Tibial artery (tissue), 4 donors: ENCODE data around the gene SULT1C4.

Experiments used
- DNase-seq, 2 donors: peaks; one replicate each; pipeline ENCODE4 v3.0.0-alpha.2; 2019
- H3K27ac ChIP-seq, 2 donors: fragments of 200-600 bp; sonication (generic) in 1 of 2; 1 replicate in 1 of 2; 2 replicates in 1 of 2; pipeline ENCODE4 v1.5.1; 2018 to 2019; ENCODE audit warnings: mild to moderate bottlenecking in 1 of 2
- H3K27me3 ChIP-seq, 2 donors: fragments of 200-600 bp; sonication (generic) in 1 of 2; one replicate each; pipeline versions ENCODE4 v1.5.1 to v1.6.0; 2016 to 2019
- H3K36me3 ChIP-seq, 3 donors: fragments of 200-600 bp; sonication (generic) in 2 of 3; one replicate each; pipeline ENCODE4 v1.5.1; 2016 to 2019; ENCODE audit warnings: mild to moderate bottlenecking in 2 of 3
- H3K4me1 ChIP-seq, 4 donors: fragments of 200-600 bp; sonication (generic) in 2 of 4; 1 replicate in 3 of 4; 2 replicates in 1 of 4; pipeline ENCODE4 v1.5.1; 2016 to 2019
- H3K4me3 ChIP-seq, 2 donors: fragments of 200-600 bp; sonication (generic) in 1 of 2; 1 replicate in 1 of 2; 2 replicates in 1 of 2; pipeline ENCODE4 v1.5.1; 2018 to 2019; ENCODE audit warnings: mild to moderate bottlenecking in 2 of 2
- H3K9me3 ChIP-seq, 3 donors: fragments of 200-600 bp; sonication (generic) in 1 of 3; one replicate each; pipeline ENCODE4 v1.5.1; 2016 to 2019
- intact Hi-C: fragments of 100-400 bp; cut with DNase I; formaldehyde crosslinking; loops from one replicate; pipeline ENCODE4 v1.15.0; 2023; ENCODE audit warnings: low total_unique reads
- TF ChIP-seq, protein P1 (sequence below), 2 experiments: fragments of 200-600 bp in 1 of 2; fragments of 450-650 bp in 1 of 2; IDR thresholded peaks; one replicate each; pipeline ENCODE4 v1.5.1; 2017 to 2019; ENCODE audit warnings: antibody characterized with exemption in 2 of 2, mild to moderate bottlenecking in 1 of 2, moderate library complexity in 1 of 2

The SULT1C4 gene

DNA sequence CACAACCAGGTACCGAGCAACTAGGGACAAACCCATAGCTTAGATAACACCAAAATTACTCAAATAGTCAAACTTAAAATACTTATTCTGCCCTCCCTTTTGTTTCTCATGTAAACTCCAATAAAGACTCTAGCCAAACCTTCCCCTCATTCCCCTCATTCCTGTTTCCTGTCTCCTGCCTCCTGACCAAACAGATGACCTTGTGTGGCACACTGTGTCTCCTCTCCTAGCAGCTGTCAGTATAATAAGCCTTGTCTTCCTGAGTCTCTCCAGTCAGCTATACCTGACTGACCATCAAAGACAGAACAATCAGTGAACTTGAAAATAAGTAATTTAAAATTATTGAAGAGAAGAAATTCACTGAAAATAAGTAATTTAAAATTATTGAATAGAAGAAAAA, 14.3 kb downstream of the SULT1C4 start:
- Histone ChIP-seq H3K36me3 (no peaks in the 10 kb centered on the region), H3K27me3 (no peaks in the 10 kb centered on the region), H3K4me3 (no peak overlapping the region), H3K27ac (no peak overlapping the region), H3K9me3 (peaks cover 0 to 14% (median 0%) of the 10 kb centered on the region in 3 donors), H3K4me1 (no peaks in the 10 kb centered on the region)
- no peak for DNase-seq
- intact Hi-C loops, result no loop called here
- TF ChIP-seq, protein P1, sequence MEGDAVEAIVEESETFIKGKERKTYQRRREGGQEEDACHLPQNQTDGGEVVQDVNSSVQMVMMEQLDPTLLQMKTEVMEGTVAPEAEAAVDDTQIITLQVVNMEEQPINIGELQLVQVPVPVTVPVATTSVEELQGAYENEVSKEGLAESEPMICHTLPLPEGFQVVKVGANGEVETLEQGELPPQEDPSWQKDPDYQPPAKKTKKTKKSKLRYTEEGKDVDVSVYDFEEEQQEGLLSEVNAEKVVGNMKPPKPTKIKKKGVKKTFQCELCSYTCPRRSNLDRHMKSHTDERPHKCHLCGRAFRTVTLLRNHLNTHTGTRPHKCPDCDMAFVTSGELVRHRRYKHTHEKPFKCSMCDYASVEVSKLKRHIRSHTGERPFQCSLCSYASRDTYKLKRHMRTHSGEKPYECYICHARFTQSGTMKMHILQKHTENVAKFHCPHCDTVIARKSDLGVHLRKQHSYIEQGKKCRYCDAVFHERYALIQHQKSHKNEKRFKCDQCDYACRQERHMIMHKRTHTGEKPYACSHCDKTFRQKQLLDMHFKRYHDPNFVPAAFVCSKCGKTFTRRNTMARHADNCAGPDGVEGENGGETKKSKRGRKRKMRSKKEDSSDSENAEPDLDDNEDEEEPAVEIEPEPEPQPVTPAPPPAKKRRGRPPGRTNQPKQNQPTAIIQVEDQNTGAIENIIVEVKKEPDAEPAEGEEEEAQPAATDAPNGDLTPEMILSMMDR (IDR thresholded peaks at IDR 0.05), result no peak

DNA sequence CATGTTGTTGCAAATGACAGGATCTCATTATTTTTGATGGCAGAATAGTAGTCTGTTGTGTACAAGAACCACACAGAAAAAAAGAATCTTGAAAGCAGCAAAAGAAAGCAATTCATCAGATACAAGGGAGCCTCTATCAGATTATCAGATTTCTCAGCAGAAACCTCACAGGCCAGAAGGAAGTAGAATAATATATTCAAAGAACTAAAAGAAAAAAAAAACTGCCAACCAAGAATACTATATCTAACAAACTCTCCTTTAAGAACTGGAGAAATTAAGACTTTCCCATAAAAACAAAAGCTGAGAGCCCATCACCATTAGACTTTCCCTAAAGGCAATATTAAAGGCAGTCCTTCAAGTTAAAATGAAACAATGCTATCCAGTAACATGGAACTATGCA, 15.4 kb downstream of the SULT1C4 start:
- H3K36me3 ChIP-seq, result no peaks in the 10 kb centered on the region
- H3K27ac ChIP-seq, result no peak overlapping the region
- H3K4me3 ChIP-seq, result no peak overlapping the region
- no peak for DNase-seq
- TF ChIP-seq, protein P1 (IDR thresholded peaks at IDR 0.05), result no peak
- peaks cover 0 to 14% (median 1%) of the 10 kb centered on the region in 3 donors for H3K9me3 ChIP-seq
- H3K4me1 ChIP-seq, result no peaks in the 10 kb centered on the region
- intact Hi-C loops, result no loop called here
- H3K27me3 ChIP-seq, result no peaks in the 10 kb centered on the region

DNA sequence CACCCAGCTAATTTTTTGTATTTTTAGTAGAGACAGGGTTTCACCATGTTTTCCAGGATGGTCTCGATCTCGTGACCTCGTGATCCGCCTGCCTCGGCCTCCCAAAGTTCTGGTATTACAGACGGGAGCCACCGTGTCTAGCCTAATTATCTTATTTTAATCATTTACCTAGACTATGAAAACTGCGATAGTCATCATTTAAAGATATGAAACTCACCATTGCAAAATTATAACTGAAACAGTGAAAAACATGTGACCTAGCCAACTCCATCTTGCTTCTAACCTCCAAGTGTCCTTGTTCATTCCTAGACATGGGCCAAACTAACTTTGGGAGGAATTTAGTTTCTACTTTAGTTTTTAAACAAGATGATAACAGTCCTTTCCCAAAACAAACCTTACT, 17.4 kb downstream of the SULT1C4 start:
- Histone ChIP-seq H3K36me3 (no peaks in the 10 kb centered on the region), H3K27ac (no peak overlapping the region), H3K4me3 (no peak overlapping the region), H3K4me1 (no peaks in the 10 kb centered on the region), H3K27me3 (no peaks in the 10 kb centered on the region), H3K9me3 (peaks cover 0 to 31% (median 19%) of the 10 kb centered on the region in 3 donors)
- intact Hi-C loops, result no loop called here
- no peak for DNase-seq
- TF ChIP-seq, protein P1 (IDR thresholded peaks at IDR 0.05), result no peak

DNA sequence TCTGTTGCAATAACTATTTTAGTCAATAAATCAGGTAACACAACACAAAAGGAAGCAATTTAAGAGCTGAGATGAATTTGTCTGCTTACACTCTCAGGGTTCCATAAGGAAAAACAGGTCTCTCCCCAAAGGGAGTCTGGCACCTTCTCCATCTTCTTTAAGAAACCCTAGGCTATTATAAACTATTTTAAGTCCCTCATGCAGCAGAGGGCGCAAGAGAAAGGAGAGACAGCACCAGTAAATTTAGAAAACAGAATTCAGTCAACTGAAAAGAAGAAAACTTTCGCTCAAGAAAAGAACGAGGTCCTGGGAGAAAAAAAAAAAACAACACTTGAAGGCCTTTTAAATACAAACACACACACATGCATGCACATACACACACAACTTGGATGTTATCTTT, 19.1 kb downstream of the SULT1C4 start:
- no peaks in the 10 kb centered on the region for H3K36me3 ChIP-seq
- intact Hi-C loops, result no loop called here
- H3K27me3 ChIP-seq, result no peaks in the 10 kb centered on the region
- H3K4me3 ChIP-seq, result no peak overlapping the region
- H3K9me3 ChIP-seq, result peaks cover 0 to 31% (median 19%) of the 10 kb centered on the region in 3 donors
- no peak overlapping the region for H3K27ac ChIP-seq
- DNase-seq, result no peak
- TF ChIP-seq, protein P1 (IDR thresholded peaks at IDR 0.05), result no peak
- H3K4me1 ChIP-seq, result no peaks in the 10 kb centered on the region

DNA sequence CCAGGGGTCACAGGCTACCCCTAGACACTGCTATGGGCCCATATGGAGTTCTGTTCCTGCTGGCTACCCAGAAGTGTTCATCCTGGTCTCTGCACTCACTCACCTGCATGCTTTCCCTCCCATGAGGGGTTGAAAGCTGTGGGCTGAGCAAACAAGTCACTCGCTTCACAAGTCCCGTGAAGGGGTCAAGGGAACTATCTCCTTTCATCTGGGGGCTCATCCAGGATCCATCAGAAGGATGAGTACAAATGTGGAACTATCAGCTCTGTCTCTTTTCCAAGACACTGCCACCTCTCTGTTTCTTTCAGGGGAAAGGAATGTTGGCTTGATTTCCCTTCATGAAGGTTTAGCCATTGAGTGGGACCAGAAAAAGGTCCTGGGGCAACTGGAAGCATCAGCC, 21.7 kb downstream of the SULT1C4 start:
- H3K36me3 ChIP-seq, result no peaks in the 10 kb centered on the region
- intact Hi-C loops, result no loop called here
- no peak for DNase-seq
- H3K27me3 ChIP-seq, result no peaks in the 10 kb centered on the region
- H3K4me3 ChIP-seq, result no peak overlapping the region
- peaks cover 0 to 19% (median 18%) of the 10 kb centered on the region in 3 donors for H3K9me3 ChIP-seq
- H3K4me1 ChIP-seq, result no peaks in the 10 kb centered on the region
- no peak overlapping the region for H3K27ac ChIP-seq
- TF ChIP-seq, protein P1 (IDR thresholded peaks at IDR 0.05), result no peak

DNA sequence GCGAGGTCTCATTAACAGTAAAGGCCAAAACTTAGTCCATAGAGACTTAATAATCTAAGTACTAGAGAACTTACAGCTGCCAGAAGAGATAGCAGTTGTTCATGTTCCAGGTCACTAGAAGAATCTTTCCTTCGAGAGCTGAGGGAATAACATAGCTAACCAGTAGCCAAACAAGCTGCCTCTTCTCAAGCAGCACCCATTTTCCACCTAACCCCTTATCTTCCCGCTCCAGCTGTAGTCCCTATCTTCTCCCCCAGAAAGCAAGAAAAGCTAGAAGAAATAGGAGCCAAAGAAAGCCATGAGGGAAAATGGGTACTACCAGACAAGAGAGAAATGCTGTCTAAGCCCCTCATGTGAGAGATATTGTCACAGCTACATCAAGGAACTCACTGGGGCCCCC, 24.0 kb downstream of the SULT1C4 start:
- TF ChIP-seq, protein P1 (IDR thresholded peaks at IDR 0.05), result no peak
- H3K4me1 ChIP-seq, result no peaks in the 10 kb centered on the region
- no peak for DNase-seq
- no peak overlapping the region for H3K4me3 ChIP-seq
- no peak overlapping the region for H3K27ac ChIP-seq
- intact Hi-C loops, result no loop called here
- H3K36me3 ChIP-seq, result no peaks in the 10 kb centered on the region
- no peaks in the 10 kb centered on the region for H3K27me3 ChIP-seq
- peaks cover 0 to 31% (median 19%) of the 10 kb centered on the region in 3 donors for H3K9me3 ChIP-seq
